T follicular helper cell (primary cell): ENCODE data around the gene FCER2.
"Not testable (repeated sequence)": the region's sequence is repeated elsewhere in the genome, so short reads cannot be mapped to it uniquely, and the experiment has no call there.

Experiments used
- DNase-seq: peaks from one replicate; pipeline ENCODE4 v3.0.0-alpha.2; 2020; ENCODE audit warnings: low read depth

Gene FCER2

DNA sequence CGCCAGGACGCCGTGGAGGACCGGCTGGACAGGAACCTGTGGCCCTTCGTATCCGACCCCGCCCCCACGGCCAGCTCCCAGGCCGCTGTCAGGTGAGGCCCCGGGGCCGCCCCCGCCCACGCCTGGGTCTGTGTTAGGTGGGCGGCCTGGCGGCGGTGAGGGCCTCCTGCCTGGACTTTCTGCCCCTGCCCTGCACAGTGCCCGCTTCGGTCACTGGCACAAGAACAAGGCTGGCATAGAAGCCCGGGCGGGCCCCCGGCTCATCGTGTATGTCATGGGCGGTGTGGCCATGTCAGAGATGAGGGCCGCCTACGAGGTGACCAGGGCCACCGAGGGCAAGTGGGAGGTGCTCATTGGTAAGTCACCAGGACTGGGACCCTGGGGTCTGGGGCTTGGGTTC lies 54.8 kb downstream of the FCER2 start:
- DNase-seq = no peak

DNA sequence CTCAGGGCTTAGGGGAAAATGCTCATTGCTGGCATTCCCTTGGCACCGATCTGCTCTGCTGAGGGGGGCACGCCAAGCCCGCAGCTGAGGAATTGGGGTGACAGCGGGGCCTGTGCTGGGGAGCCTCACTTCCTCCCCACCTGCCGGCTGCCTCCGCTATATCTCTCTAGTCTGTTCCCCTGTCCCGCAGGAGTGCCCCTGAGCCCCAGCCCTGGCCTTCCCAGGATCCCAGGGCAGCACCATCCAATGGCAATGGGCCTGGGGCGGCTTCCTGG lies 55.6 kb downstream of the FCER2 start:
- no peak for DNase-seq

DNA sequence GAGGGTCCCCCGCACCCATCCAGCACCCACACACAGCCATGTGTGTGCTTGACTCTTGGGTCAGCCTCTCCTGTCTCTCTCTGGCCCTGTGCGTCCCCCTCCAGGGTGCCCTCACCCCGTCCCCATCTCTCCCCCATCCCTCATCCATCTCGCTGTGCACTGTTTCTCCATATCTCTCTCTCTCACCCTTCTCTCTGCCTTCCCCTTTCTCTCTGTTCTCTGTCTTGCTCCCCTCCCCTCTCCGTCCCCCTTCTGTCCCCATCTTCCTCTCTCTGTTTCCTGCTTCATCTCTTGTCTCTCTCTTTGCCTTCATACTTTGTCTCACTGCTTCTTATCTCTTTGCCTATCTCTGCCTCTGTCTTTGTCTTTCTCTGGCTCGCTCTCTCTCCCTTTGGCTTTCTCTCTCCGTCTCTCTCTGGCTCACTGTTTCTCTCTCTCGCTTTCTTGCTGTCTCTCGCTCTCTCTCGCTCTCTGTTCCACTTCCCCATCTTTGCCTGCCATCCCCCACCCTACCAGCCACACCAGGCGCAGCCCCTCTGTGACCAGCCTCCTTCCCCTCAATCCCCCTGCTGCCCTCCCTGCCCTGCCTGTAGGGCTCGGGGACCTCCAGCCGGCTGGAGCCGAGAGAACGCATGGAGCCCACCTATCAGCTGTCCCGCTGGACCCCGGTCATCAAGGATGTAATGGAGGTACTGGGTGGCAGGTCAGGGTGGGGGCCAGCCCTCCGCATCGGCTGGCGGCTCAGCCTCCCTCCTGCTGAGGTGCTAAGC lies 56.1 kb downstream of the FCER2 start:
- no peak for DNase-seq

DNA sequence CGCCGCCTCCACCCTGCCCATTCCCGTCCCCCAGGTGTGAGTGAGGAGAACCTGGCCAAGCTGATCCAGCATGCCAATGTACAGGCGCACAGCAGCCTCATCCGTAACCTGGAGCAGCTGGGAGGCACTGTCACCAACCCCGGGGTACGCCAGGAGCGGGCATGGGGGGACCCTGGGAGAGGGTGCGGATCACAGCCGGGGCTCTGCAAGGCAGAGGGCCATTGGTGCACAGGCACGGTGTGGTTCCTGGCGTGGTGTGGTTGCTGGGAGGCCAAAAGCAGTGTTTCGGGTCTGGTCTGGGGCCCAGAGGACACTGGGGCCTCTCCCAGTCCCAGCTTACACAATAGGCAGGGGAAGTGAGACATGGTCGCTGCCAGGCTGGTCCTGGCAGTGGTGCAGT lies 56.8 kb downstream of the FCER2 start:
- no peak for DNase-seq

DNA sequence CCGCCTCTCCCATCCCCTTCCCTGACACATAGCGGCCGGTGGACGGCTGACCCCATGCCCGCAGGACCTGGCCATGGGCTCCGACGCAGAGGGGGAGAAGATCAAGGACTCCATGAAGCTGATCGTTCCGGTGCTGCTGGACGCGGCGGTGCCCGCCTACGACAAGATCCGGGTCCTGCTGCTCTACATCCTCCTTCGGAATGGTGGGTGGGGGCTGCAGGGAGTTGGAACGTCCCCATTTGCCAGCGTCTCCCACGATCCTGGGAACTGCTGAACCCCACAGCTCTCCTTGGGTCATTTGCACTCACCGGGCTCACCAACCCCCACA lies 57.4 kb downstream of the FCER2 start:
- DNase-seq = no peak

DNA sequence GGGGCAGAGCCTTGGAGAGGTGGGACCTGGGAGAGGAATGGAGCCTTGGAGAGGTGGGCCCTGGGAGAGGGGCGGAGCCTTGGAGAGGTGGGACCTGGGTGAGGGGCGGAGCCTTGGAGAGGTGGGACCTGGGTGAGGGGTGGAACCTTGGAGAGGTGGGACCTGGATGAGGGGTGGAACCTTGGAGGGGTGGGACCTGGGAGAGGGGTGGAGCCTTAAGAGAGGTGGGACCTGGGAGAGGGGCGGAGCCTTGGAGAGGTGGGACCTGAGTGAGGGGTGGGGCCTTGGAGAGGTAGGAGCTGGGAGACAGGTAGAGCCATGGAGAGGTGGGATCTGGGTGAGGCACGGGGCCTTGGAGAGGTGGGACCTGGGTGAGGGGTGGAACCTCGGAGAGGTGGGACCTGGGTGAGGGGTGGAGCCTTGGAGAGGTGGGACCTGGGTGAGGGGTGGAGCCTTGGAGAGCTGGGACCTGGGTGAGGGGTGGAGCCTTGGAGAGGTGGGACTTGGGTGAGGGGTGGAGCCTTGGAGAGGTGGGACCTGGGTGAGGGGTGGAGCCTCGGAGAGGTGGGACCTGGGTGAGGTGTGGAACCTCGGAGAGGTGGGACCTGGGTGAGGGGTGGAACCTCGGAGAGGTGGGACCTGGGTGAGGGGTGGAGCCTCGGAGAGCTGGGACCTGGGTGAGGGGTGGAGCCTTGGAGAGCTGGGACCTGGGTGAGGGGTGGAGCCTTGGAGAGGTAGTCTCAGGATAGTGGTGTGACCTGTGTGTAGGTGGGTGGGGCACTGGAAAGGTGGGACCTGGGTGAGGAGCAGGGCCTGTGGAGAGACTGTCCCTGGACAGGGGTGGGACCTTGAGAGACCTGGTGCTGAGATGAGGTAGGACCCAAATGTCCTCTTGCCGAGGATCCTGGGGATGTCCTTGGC lies 58.0 kb downstream of the FCER2 start:
- not testable (repeated sequence) for DNase-seq

DNA sequence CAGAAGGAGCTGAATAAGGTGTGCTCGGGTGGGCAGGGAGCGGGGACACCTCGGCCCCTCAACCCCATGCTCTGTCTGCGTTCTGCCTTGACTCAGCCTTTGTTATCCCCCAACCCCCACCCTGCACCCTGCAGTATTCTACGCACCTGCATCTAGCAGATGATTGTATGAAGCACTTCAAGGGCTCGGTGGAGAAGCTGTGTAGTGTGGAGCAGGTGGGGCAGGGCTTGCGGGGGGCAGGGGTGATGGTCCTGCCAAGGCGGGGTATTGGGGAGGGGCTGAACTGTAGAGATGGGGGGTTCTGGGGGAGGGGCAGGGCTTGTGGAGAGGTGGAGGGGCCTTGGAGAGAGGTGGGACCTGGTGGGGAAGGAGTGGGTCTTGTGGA lies 58.9 kb downstream of the FCER2 start:
- DNase-seq = no peak

DNA sequence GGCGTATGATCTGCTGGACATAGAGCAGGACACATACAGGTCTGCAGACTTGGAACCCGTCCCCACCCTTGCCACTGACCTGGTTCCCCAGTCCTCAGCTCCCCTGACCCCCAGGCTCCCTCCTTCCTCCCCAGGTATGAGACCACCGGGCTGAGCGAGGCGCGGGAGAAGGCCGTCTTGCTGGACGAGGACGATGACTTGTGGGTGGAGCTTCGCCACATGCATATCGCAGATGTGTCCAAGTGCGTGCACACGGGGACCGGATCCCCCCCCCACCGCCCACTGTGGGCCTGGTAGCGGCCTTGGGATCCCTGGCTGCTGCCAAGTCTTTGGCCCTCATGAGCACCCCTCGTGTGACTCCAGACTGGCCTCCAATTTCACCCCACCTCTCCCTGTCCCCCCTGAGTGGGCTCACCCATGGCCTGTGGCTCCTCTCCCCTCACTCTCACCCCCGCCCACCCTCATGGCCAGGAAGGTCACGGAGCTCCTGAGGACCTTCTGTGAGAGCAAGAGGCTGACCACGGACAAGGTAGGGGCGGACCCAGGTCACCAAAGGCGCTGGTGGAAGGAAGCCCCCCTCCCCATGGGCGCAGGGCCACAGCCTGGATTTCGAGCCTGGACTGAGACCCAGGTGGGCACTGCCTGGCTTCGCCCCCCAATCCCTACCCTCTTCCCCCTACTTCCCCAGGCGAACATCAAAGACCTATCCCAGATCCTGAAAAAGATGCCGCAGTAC lies 59.5 kb downstream of the FCER2 start:
- DNase-seq = no peak

DNA sequence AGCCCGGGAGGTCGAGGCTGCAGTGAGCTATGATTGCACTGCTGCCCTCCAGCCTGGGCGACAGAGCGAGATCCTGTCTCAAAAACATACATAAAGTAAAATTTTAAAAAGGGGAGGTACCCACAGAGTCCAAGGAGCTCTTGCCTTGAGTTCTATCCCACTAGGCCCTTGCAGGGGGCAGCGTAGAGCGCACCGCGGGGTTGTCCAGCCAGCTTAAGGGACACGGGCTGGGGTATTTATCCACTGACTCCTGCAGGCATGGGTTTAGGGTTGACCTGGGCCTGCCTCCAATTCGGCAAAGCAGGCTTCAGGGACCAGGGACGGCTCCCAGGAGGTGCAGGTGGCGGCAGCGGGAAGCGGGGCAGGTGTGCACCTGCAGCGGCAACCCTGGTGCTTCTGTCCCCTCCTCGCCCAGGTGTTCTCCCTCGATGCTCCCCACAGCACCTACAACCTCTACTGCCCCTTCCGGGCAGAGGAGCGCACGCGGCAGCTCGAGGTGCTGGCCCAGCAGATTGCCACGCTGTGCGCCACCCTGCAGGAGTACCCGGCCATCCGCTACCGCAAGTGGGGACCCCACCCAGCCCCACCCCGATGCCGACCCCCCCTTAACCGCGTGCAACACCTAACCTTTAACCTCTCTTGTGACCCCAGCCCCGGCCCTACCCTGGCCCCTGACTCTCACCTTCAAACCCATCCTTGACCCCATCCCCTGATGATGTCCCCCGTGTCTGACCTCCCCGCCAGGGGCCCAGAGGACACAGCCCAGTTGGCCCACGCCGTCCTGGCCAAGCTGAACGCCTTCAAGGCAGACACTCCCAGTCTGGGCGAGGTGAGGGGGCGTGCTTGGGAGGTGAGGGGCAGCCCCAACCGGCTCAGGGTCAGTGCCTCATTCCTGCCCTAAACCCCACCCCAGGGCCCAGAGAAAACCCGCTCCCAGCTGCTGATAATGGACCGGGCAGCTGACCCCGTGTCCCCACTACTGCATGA lies 60.3 kb downstream of the FCER2 start:
- DNase-seq = no peak

DNA sequence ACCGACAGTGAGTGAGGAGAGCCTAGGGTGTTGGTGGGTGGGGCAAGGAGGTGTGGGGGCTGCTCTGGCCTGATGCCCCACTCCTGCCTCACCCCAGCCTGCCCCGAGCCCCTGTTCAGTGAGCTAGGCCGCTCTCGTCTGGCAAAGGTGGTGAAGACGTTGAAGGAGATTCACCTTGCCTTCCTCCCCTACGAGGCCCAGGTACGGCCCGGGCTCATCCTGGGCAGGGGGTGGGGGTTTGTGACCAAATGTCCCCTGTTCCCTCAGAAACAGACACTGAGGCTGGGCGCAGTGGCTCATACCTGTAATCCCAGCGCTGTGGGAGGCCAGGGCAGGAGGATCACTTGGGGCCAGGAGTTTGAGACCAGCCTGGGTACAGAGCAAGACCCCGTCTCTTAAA lies 61.1 kb downstream of the FCER2 start:
- DNase-seq = no peak

DNA sequence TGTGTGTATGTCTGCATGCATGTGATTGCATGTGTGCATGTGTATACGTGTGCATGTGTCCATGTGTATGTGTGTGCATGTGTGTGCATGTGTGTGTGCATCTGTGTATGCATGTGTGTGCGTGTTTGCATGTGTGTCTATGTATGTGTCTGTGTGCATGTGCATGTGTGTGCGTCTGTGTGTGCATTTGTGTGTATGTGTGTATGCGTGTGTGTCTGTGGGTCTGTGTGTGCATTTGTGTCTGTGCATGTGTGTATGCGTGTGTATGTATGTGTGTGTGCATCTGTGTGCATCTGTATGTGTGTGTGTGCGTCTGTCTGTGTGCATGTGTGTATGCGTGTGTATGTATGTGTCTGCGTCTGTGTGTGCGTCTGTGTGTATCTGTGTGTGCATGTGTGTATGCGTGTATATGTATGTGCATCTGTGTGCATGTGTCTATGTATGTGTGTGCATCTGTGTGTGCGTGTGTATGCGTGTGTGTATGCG lies 62.0 kb downstream of the FCER2 start:
- DNase-seq = no peak

DNA sequence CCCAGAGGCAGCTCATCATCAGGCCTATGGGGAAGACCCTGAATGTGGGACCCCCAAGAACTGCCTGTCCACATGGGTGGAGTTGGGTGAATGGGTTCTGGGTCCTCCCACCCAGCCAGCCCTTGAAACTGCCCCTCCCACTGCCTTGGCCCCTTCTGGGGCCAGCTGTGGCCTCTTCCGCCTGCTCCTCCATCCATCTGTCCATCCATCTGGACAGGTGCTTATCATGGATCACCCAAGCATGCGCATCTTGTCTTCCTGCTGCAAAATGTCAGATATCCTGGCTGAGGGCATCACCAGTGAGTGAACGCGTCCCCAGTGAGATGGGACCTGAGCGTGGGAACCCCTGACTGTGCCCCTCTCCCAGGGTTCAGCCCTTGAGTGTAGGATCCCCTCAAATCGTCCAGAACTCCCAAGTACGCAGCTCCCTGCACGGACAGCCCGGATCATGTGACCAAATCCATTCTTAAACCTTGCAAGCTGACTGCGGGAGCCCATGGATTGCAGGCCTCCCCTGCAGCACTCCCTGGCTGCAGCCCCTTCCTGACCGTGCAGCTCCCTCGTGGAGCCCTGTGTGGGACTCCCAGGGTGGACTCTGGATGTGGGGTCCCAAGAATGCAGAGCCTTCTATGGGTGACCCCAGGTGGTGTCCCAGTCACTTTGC lies 63.0 kb downstream of the FCER2 start:
- DNase-seq = no peak
